GM23338 (cell line): Measurements from ENCODE around the gene EXOSC1.

Source experiments
- CTCF ChIP-seq, 2 experiments: fragments of 200-600 bp in 1 of 2; sonication (generic) in 1 of 2; conservative IDR thresholded peaks; 2 replicates each; pipeline versions ENCODE4 v1.5.1 to v1.6.1; 2016 to 2017; ENCODE audit warnings: antibody characterized with exemption in 2 of 2, low read depth in 2 of 2, mild to moderate bottlenecking in 2 of 2, moderate library complexity in 1 of 2
- EZH2 ChIP-seq: fragments of 200-600 bp; sonication (generic); IDR thresholded peaks from one replicate; pipeline ENCODE4 v1.8.0; 2017; ENCODE audit warnings: antibody characterized with exemption, mild to moderate bottlenecking, low read depth; ENCODE audit not compliant: unreplicated experiment
- EZH2phosphoT487 ChIP-seq: fragments of 200-600 bp; sonication (generic); IDR thresholded peaks from one replicate; pipeline ENCODE4 v1.8.1; 2018; ENCODE audit warnings: antibody characterized with exemption; ENCODE audit not compliant: unreplicated experiment

DNA sequence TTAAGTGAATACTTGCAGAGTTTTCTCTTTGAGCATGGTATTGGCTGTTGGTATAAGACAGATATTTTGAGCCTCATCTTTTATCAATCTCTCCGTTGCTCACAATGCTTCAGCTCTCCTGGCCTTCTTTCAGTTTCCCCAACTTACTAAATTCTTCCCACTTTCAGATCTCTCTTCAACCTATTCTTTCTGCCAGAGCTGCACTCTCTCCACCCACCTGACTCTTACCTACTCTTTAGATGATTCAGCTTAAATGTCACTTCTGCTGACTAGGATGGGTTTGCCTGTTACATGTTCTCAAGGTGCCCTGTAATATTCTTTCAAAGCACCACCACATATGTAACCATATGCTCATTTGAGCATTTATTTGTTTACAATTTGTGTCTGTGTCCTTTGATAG, 1.6 kb downstream of the EXOSC1 start:
- no peak for TF ChIP-seq EZH2
- TF ChIP-seq CTCF (conservative IDR thresholded peaks at IDR 0.05; ENCODE audit: low read depth in 2 of 2), result no peak
- no peak for TF ChIP-seq EZH2phosphoT487
